GM21381 (cell line): Measurements from ENCODE around the gene ZNF223.

Source experiments
- ATAC-seq: cut with Tn5 transposase; IDR thresholded peaks from one replicate; pipeline ENCODE4 v1.9.1; 2021; ENCODE audit warnings: mild to moderate bottlenecking, moderate library complexity; ENCODE audit not compliant: unreplicated experiment

Gene ZNF223

DNA sequence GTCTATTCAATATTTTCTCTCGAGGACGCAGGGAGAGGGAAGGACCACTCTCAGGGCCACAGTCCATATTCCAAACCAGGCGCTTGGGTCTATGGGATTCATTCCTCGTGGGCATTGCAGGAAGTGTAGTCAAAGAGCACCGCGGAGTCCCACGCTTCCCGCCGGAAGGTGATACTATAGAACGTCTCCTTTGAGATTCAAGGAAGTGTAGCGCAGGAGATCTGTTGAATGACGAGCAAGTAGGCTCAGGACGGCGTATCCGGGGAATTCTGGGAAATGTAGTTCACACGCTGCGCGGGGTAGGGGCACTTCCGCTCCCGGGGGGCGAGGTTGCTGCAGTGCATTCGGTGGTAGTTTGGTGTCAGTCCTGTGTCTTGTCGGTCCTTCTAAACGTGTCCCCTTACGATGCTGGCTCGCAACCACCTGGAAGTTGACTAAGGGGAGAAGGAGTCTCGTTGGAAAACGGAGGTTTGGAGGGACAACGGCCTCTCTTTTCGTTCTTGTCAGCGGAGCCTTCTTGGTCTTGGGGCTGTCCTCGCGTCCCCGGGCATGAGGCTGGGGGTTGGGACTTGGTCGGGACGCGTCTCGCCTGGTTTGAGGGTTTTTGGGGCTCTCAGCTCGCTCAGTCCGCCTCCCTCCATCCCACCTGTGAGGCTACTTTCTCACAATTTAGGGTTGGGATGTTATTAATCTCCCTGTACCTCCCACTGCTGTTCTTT lies 20.1 kb downstream of the ZNF223 start, which contains the start of gene ZNF284:
ZNF284 (plus strand) TSS at position 336 of the 719 bp plus-strand sequence. CDS start 4,231 bp downstream, outside the sequence.
- ATAC-seq: peak; percentile 96

GRCh38 chr19:44072543-44073401 lies 20.9 kb downstream of the ZNF223 start:
- no peak for ATAC-seq

DNA sequence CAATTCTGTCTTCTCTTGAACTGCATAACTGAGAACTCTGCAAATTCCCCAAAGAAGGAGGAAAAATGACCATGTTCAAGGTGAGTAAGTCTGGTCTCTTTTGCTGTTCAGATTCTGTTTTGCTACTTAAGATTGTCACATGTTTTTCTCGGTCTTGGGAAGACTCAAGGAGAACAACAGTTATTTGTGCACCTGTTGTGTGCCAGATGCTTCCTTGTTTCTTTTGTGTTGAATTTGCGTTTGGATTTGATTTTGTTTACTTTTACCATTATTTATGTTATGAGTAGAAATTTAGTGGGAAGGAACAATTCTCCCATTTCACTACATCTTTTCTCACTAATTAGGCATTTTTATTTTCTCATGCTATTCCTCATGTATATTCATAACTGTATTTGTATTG lies 24.5 kb downstream of the ZNF223 start:
- no peak for ATAC-seq

DNA sequence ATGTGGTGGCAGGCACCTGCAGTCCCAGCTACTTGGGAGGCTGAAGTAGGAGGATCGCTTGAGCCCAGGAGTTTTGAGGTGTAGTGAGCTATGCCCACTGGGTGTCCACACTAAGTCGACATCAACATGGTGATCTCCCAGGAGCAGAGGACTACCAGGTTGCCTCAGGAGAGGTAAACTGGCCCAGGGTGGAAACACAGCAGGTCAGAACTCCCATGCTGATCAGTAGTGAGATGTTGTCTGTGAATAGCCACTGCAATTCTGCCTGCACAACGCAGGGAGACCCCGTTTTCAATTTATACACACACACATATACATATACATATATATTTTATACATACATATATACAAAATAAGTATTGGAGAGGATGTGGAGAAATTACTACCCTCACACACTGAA lies 40.3 kb downstream of the ZNF223 start:
- ATAC-seq: no peak

DNA sequence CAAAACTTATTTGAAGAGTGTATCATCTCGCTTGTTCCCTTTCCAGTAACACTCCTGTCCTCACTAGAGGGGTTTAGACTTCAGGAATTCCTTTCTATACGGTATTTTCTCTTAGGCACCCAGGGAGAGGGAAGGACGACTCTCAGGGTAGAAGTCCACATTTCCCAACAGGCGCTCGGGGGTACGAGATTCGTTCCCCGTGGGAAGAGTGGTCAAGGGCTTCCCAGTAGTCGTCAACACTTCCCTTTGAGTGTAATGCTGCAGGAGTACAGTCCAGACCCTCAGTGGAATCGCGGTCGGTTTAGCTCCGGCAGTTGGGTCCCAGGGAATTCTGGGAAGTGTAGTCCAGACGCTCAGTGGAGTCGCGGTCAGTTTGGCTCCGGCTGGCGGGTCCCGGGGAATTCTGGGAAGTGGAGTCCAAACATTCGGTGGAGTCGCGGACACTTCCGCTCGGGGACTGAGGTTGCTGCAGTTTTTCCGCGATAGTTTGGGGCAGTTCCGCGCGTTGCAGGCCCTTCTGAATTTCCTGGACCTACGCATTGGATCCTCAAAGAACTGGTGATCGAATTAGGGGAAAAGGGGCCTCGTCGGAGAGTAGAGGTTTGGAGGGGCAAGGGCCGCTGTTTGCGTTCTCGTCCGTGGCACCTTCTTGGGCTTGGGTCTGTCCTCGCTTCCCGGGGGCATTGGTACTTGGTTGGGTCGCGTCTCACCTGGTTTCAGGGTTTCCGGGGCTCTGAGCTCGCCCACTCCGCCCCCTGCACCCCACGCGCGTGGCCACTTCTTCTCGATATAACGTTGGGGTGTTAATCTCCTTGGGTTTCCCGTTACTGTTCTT lies 42.3 kb downstream of the ZNF223 start, which contains the start of gene ZNF224:
ZNF224 (plus strand) TSS at position 431 of the 835 bp plus-strand sequence. CDS start 3,513 bp downstream, outside the sequence.
- ATAC-seq: peak; percentile 87

- no peak for ATAC-seq
These were observed 55.9 kb downstream of the ZNF223 start for GRCh38 chr19:44107751-44108150.

GRCh38 chr19:44109458-44109857 lies 57.6 kb downstream of the ZNF223 start:
- ATAC-seq: no peak

DNA sequence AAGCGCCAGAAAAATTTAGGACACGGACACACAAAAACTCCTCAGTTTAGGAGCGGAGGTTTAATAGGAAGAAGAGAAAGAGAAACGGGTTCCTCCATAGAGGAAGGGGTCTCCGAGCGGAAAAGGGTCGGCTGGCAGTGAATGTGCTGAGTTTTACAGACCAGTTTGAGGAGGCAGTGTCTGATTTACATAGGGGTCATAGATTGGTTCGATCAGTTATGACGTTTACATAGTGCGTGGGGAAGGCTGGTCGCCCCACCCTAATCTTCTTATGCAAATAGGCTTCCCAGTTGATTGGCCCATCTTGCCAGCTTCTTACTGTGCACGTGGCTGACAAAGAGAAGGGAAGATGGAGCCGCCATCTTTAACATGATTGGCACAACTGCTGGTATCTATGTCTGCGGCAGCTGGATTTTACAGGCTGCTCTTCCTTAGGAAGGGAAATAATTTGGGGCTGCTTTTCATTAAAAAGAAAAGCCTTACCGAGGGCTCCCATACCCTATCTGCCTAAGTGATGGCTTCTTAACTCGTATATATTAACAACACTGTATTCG lies 60.2 kb downstream of the ZNF223 start:
- ATAC-seq: no peak

- ATAC-seq: no peak
These were observed 60.9 kb downstream of the ZNF223 start for GRCh38 chr19:44112802-44113137.

DNA sequence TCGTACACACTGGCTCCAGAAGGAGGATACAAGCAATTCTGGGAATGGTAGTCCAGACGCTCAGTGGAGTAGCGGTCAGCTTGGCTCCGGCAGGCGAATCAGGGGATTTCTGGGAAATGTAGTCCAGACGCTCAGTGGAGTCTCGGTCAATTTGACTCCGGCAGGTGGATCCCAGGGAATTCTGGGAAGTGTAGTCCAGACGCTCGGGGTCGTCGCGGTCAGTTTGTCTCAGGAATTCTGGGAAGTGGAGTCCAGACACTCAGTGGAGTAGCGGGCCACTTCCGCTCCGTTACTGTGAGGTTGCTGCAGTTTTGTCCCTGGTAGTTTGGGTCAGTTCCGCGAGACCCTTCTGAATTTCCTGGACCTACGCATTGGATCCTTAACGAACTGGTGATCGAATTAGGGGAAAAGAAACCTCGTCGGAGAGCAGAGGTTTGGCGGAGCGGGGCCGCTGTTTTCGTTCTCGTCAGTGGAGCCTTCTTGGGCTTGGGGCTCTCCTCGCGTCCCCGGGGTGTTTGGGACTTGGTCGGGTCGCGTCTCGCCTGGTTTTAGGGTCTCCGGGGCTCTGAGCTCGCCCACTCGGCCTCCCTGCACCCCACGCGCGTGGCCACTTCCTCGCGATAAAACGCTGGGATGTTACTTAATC lies 61.4 kb downstream of the ZNF223 start, which contains the start of gene ZNF225:
ZNF225 (plus strand) TSS at position 262 of the 646 bp plus-strand sequence. CDS start 2,429 bp downstream, outside the sequence.
- ATAC-seq: peak; percentile 96

- peak; percentile 5 for ATAC-seq
These were observed 62.1 kb downstream of the ZNF223 start for GRCh38 chr19:44113784-44114390.
